GM12878 (cell line): ENCODE measurements around the gene MGLL.

Experiments used
- TF ChIP-seq, protein P1 (sequence below), 3 experiments: IDR thresholded peaks in 2 of 3; conservative IDR thresholded peaks in 1 of 3; 2 replicates each; pipeline ENCODE4 v1.5.1; 2011; ENCODE audit warnings: low read depth in 3 of 3, low read length in 3 of 3, mild to moderate bottlenecking in 3 of 3, control low read depth in 2 of 3, moderate library complexity in 2 of 3, inconsistent platforms in 1 of 3, mixed read lengths in 1 of 3; ENCODE audit not compliant: control insufficient read depth in 2 of 3, insufficient read depth in 1 of 3; ENCODE audit errors: extremely low read depth in 1 of 3
- TF ChIP-seq, protein P2 (sequence below): IDR thresholded peaks from 2 replicates; pipeline ENCODE4 v1.6.1; 2012; ENCODE audit warnings: mild to moderate bottlenecking, low read depth, low read length

DNA sequence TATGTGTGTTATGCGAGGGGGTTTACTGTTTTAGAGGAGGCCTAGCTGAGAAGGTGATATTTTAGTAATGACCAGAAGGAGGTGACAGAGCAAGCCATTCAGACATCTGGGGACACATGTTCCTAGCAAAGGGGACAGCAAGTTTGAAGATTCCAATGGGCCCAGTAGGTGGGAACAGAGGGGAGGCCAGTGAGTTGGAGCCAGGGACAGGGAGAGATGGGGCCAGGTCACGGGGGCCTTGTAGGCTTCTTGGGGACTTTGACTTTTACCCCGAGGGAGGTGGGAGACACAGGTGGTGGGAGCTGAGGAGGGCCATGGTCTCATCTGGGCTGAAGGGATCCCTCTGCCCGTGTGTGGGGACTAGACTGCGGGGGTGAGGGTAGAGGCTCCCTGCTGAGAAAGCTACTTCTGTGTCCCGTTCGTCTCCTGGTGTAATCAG is 72.5 kb downstream of the MGLL start:
- TF ChIP-seq, protein P1, sequence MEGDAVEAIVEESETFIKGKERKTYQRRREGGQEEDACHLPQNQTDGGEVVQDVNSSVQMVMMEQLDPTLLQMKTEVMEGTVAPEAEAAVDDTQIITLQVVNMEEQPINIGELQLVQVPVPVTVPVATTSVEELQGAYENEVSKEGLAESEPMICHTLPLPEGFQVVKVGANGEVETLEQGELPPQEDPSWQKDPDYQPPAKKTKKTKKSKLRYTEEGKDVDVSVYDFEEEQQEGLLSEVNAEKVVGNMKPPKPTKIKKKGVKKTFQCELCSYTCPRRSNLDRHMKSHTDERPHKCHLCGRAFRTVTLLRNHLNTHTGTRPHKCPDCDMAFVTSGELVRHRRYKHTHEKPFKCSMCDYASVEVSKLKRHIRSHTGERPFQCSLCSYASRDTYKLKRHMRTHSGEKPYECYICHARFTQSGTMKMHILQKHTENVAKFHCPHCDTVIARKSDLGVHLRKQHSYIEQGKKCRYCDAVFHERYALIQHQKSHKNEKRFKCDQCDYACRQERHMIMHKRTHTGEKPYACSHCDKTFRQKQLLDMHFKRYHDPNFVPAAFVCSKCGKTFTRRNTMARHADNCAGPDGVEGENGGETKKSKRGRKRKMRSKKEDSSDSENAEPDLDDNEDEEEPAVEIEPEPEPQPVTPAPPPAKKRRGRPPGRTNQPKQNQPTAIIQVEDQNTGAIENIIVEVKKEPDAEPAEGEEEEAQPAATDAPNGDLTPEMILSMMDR (IDR thresholded peaks at IDR 0.05 in 2 of 3, conservative IDR thresholded peaks at IDR 0.05 in 1 of 3; ENCODE audit: control insufficient read depth in 2 of 3, extremely low read depth in 1 of 3, insufficient read depth in 1 of 3, low read depth in 3 of 3, low read length in 3 of 3): peak; percentile 36 to 56 (median 43); a peak in 4 of 6 replicates
- TF ChIP-seq, protein P2, sequence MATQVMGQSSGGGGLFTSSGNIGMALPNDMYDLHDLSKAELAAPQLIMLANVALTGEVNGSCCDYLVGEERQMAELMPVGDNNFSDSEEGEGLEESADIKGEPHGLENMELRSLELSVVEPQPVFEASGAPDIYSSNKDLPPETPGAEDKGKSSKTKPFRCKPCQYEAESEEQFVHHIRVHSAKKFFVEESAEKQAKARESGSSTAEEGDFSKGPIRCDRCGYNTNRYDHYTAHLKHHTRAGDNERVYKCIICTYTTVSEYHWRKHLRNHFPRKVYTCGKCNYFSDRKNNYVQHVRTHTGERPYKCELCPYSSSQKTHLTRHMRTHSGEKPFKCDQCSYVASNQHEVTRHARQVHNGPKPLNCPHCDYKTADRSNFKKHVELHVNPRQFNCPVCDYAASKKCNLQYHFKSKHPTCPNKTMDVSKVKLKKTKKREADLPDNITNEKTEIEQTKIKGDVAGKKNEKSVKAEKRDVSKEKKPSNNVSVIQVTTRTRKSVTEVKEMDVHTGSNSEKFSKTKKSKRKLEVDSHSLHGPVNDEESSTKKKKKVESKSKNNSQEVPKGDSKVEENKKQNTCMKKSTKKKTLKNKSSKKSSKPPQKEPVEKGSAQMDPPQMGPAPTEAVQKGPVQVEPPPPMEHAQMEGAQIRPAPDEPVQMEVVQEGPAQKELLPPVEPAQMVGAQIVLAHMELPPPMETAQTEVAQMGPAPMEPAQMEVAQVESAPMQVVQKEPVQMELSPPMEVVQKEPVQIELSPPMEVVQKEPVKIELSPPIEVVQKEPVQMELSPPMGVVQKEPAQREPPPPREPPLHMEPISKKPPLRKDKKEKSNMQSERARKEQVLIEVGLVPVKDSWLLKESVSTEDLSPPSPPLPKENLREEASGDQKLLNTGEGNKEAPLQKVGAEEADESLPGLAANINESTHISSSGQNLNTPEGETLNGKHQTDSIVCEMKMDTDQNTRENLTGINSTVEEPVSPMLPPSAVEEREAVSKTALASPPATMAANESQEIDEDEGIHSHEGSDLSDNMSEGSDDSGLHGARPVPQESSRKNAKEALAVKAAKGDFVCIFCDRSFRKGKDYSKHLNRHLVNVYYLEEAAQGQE: no peak
